NCI-H226 (cell line): ENCODE data around the gene ADGRB2.
"Not testable (repeated sequence)": the region's sequence is repeated elsewhere in the genome, so short reads cannot be mapped to it uniquely, and the experiment has no call there.

ENCODE experiments used
- DNase-seq: peaks from one replicate; pipeline ENCODE4 v3.0.0-alpha.2; 2015

Gene ADGRB2

DNA sequence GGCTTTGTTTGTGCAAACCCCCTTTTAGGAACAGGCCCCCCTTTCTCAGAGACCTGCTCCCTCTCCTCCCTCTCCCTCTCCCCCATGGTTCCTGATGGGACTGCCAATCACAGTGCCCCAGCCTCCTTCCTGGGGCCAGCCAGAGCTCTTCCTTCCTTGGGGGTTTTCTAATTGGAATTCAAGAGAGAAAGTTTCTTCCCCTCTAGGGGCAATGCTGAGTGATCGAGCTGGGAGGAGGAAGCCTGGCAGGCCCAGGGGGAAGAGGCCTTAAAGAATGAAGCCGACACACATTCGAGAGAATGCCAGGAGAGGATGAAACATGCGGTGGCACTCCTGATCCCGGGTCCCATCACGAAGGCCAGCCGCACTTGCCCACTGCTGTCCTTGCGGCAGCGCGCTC is 39.0 kb downstream of the ADGRB2 start:
- DNase-seq = no peak

DNA sequence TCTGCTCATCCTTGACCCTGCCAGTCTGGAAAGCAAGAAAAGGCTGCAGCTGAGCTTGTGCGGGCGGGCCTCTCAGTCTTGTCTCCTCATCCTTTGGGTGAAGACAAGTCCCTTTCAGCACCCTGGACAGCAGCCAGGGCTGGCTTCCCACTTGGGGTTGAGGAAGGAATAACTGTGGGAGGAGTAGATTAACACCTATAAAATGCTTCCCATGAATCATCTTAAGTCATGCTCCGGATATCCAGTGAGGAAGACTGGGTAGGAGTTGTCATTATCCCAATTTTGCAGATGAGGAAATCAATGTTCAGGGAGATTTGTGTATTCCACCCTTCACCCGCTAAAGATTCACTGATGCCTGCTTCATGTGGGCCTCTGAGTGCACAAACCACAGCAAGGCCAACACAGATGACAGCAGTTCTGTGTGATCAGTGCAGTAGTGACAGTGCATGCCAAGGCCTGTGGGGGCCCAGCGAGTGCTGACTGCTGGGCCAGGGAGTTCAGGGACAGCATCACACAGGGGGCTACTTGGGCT is 40.2 kb downstream of the ADGRB2 start:
- DNase-seq = peak; percentile 80

DNA sequence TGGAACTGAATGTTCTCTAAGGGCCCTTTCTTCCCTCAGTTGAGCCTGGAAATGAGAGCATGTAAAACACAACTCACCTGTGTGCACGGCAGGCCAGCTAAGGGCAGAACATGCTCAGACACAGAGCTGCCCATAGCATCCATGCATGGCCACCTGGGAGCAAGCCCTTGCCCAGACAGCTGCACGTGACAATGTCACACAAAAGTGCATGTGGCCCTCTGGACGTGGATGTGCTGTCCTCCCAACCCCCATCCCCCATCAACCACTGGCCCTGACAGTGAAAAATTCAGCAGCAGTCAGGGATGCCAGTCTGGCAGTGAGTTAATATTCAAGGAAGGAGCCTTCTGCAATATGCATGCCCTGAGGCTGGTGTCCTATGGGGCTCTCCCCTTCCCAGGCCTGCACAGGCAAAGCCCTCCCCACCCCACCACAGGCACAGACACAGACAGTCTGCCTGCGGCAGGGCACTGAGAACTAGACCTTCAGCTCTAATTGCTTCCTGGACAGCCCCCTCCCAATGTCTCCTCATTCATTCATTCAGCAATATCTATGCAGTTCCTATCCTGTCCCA is 45.7 kb downstream of the ADGRB2 start:
- no peak for DNase-seq

DNA sequence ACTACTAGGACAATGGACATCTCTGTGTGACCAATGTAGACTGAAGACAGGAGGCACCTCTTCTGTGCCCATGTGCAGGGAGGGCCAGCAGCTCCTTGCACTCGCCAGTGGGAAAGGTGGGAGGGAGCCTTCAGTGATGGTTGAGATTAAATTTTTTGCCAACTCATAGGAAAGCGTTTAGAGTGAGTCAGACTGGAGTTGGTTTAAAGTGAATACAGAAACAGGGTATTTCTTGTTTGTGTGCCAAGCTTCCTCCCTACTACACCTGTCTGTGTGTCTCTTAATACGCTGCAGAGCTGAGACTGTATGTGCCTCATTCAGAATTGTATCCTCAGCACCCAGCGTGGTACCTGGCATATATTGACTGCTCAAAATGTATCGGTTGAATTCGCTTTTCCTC is 46.8 kb downstream of the ADGRB2 start:
- DNase-seq = peak; percentile 86

DNA sequence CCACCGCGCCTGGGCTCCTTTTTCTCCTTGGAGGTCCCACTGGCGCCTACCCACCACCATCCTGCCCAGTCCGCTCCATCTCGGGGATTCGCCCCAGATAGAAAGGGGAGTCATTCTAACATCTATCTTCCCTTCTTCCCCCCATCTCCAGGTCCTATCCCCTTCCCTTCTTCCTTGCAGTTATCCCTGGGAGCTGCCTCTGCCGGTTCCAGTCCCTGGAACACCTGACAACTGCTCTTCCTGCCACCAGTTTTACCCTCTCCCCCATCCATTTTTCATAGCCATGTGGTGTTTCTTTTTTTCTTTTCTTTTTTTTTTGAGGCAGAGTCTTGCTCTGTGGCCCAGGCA is 48.3 kb downstream of the ADGRB2 start:
- no peak for DNase-seq

DNA sequence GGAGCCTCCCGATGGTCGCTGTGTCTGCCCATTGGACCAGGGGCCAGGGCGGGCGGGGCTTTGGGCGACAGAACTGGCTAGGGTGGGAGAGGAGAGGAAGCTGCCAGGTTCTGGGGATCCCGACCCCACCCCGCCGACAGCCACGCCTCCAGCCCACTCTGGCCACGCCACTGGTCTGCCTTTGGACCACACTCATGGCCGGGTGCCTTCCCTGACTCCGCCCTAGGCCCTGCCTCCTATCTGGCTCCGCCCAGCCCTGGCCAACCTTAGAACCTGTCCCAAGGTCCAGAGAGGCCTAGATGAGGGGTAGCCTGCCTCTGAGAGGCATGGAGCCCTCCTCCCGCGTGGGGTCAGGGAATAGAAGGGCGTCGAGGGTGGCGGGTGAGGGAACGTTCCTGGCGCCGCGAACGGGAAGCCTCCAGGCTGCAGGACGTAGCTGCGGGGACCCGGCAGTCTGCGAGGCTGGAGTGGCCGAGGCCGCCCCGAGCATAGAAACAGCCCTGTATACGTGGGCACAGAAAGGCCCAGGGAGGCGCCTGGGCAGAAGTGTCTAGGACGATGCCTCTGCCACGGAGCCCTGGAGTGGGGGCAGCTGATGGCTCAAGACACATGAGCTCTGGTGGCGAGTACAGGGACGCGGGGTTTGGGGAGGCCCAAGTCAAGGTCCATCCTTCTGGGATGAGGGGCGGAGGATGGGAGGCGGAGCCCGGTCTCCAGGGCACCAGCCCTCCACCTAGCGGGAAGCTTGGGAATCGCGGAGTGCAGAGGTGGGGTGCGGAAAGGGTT is 48.9 kb downstream of the ADGRB2 start:
- DNase-seq = peak; percentile 77

DNA sequence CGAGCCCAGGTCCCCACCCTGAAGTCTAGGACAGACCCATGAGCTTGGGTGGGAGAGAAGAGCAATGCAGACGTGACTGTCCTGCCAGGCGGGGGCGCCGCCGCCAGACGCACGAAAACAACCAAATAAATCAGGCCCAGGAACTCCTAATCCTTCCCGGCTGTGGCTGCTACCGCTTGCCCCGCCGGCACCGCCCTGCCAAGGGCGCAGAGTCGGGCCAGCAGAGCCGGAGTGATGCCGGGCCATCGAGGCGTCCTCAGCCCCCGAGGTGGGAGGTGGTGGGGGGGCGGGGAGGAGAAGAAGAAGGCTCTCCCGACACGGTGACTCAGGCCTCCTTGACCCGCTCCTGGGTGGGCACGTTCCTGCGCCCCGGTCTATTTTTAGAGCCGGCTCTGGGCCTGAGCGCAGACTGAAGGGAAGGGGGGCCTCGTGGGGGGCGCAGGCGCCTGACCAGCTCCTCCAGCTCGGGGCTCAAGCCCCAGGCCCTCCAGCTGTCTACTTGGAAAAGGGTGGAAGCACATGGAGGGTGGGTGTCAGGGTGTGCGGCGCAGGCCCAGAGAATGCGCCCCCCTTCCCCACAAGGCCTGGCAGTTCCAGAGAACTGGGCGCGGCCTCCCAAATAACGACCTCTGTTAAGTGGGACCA is 49.6 kb downstream of the ADGRB2 start:
- peak; percentile 73 for DNase-seq

DNA sequence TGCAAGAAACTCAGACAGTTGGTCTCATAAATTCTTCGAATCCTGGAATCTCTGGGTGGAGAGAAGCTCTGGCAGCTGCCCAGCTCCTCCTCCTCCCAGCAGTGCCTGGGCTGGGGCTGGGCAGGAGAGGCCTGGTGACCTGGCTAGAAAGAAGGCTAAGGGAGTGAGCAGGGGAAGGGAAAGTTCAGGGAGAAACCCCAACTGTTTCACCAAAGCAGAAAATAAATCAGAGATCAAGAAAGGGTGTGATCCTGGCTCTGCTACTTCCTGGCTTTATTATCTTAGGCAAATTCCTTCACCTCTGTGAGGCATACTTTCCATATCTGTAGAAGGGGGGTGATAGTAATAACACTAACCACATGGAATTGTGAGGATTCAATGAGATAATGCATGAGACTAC is 51.5 kb downstream of the ADGRB2 start:
- DNase-seq = peak; percentile 98

DNA sequence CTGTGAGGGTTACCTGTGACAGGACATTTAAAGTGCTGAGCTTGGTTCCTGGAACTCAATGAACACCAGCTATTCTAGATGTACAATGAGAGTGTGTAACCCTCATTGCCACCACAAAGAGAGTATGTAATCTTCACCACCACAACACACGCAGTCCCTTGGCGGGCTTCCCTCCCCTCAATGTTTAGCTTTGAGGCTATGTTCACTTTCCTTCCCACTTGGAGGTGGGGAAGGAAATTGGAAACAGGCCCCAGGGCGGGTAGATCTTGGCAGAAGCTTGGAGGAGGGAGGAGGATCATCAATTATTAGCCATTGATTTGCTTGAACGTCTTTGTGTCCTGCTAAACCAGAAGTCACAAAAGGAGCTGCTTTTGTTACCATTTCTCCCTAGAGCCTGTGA is 52.1 kb downstream of the ADGRB2 start:
- DNase-seq = no peak

DNA sequence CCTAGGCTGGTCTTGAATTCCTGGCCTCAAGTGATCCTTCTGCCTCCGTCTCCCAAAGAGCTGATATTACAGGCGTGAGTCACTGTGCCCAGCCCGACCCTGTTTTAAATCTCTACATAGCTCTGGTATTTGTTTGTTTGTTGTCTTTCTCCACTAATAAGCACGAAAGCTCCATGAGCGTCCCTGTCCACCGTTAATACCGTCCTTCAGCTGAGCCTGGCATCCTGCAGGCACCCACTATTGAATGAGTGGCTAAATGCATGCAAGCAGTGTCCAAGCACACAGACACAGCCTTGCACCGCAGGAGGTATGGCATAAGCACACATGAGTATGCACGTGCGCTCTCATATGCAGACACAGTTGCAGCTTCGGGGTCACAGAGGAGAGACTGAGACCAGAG is 55.8 kb downstream of the ADGRB2 start:
- no peak for DNase-seq

DNA sequence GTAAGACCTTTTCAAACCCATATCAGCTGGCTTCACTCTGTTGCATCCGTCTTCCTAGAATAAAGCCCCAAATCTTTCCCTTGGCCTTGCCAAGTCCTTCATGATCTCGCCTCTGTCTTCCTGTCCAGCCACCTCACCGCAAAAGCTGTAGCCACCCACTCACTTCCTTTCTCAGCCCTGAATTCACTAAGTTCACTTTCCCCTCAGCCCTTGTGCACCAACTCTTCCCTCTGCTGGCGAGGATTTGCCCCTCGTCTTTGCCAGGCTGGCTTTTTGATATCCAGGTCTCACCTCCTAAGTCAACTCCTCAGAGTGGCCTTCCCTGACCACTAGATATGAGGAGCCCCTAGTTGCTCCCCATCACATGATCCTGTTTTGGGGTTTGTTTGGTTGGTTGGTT is 56.4 kb downstream of the ADGRB2 start:
- DNase-seq = peak; percentile 61

DNA sequence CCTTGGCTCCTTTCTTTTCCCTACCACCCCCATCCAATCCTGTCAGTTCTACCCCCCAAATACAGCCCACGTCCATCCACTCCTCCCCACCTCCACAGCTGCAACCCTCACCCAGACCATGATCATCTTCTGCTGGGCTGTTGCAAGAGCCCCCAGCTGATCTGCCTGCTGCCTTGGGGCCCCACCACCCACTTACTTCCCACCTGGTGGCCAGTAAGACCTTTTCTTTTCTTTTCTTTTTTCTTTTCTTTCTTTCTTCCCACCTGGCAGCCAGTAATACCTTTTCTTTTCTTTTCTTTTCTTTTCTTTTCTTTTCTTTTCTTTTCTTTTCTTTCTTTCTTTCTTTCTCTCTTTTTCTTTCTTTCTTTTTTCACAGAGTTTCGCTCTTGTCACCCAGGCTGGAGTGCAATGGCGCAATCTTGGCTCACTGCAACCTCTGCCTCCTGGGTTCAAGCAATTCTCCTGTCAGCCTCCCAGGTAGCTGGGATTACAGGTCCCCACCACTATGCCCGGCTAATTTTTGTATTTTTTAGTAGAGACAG is 57.0 kb downstream of the ADGRB2 start:
- DNase-seq = not testable (repeated sequence)

DNA sequence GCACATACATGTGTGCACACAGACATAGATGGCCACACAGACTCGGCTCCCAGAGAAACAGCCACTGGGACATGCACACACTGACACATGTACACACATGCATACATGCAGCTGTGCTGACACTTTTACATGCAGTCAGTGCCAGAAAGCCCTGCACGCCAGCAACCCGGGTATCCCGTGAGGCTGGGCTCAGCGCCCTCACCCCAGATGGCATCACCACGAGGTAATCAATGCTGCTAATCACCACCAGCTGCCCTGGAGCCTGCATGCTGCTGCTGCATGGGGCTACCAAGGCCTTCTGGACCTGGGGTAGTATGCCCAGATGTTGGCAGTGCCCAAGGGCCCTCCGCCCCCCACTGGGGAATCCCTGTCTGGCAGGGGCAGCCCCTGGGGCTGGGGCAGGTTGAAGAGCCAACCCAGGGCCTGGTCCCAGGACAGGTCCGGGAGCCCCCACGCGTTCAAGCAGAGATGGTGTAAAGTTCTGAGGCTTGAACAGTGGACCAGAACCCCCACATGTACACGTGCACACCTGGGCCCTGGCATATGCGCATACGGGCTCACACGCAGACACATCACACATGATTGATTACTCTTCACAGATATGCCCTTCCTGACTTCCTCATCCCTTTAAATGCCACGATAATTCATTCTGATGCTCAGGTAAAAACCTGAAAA is 57.6 kb downstream of the ADGRB2 start:
- DNase-seq = no peak

DNA sequence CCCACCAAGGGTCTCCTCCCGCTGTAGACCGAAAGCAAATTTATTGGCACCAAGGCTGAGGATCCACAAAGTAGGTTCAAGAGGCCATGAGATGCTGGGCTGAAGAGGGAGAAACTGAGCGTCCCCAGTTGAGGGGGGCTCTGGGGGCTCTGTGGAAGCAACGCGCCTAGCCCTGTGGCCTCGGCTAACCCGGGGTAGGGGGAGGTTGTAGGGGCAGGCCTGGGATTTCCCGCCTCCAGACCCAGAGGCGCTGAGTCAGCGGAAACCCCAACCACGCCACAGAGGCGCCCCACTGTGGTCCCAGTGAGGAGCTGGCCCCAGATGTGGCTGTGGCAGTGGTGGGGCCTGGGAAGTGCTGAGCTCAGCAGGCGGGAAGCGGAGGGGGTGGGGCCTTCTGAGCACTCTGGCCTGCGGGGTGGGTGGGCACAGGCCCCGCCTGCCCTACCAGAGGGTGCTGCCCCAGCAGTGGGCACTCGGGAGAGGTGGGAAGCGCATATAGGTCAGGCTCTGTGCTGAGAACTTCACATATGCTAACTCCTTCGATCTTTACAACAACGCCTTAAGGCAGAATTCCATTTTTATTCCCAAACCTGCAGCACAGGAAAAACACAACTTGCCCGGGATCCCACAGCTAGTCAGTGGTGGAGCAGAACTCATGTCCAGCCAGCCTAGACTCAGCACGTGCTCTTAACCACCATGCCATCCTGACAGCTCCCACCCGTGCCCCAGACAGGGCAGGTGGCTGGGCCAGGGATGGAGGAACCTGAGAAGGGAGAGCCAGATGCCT is 58.9 kb downstream of the ADGRB2 start:
- no peak for DNase-seq

DNA sequence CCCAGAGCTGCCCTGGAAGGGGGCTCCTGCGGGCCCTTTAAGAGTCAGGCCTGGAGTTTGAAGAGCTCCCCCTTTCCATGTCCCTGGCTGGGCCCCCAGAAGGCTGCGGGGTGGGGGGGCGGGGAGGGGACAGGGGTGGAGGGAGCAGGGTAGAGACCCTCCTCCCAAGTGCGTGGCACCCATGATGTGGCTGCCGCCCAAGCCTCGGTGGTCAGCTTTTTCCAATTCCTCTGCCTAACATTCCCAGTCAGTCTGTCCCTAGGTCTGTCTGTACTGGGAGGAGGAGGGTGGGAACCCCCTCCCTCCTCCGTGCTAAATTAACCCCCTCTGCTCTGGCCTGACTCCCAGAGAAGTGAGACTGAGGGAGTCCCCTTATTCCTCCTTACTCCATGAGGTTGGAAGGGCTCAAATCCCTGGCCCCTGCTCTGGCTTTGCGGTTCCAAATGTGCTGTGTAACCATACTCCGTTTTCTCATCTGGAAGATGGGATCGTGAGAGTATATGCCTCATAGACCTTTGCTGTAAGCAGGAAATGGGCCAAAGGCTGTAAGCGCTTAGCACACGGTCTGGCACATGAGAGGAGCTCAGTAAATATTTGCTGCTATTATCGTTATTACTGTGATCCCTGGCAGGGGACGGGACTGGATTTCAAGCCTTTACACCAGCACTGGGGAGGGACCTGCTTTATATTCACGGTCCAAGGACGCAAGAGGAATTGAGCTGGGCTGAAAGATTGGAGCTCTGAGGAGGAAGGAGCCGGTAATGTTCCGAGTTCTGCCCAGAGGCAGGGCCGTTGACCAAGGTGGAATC is 59.7 kb downstream of the ADGRB2 start:
- no peak for DNase-seq

DNA sequence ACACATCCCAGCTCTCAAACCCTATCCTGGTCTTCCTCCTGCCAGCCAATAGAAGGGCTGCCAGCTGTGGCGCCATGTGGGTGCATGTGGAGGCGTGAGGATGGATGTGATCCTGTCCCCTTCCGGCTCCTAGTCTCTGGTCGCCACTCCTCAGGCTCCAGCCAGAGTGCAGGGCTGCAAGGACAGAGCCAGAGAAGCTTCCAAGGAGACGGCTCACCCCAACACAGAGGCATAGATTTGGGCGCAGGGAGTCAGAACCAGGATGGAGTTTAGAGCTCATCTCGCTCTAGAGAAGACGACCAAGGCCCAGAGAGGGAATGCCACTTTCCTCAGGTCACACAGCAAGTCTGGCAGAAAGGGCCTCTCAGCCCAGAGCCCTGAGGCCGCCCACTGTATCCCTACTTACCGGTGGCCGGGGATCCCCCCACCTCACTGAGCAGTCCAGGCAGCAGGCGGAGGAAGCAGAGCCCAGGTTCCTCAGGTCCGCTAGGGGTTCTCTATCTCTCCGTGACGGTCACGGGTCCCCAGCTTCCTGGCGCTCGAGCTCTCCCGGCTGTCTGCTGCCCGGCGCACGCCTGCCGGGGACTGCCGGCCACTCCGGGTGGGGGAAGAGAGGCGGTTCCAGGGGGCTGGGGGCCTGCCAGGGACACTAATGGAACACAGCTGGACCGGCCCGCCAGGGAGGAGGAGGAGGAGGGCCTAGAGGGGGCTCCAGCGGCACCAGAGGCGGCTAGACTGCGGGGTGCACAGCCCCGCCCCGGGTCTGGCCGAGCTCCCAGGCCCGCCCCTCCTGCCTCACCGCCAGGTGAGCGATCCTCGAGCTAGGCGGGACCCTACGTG is 60.5 kb downstream of the ADGRB2 start, which contains the start of gene COL16A1:
TSS of gene COL16A1 (minus strand) at position 587 of the 840 bp plus-strand sequence. CDS start 1,824 bp downstream, outside the sequence.
- no peak for DNase-seq

DNA sequence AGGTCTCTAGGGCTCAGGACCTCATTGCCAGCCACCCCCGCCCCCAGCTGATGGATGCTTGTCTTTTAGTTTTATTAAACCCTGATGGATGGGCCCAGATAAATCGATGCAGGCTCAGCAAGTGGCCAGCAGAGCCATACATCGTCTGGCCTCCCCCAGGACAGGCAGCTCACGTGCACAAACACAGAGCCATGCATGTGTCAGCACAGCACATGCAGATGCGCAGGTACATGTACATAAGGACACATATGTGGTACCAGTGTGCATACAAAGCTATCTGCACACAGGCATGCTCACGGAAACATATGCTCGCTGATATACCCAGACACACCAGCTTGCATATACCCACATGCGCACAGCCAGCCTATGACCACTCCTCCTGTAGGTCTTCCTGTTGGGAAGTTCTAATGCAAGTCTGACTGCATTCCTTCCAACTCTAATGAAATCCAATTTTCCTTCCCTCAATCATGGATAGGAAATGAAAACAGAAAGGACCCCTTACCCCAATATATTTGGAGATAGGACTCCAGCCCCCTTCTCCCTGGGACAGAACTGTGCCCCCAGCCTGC is 61.2 kb downstream of the ADGRB2 start:
- DNase-seq = no peak

DNA sequence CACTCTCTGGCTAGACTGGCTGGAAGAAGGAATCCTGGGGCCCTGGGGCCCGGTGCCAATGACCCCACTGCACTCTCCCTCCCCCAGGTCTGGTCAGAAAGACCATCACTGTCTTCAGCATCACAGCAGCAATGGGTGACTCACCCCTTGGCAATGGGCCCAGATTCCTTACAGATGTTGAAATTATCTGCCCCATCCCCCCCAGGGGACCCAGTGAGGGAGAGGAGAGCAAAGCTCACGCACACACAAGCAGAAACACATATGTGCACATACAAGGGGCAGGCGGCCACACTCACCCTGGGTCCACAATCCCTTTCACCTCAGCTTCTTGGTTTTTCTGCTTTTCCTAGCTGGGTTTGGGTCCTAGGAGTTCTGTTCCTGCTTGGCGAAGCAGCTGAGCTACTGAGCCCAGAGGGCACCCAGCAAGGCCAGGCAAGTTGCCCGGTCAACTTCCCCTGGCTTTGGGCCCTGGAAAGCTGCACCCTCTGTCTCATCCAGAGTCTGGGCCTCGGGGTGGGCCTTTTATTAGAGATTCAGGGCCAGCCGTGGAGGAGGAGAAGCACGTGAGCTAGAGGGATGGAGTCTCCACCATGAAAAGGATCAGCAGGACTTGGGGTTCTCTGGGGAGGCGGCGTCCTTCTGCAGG is 62.9 kb downstream of the ADGRB2 start:
- DNase-seq = peak; percentile 91

DNA sequence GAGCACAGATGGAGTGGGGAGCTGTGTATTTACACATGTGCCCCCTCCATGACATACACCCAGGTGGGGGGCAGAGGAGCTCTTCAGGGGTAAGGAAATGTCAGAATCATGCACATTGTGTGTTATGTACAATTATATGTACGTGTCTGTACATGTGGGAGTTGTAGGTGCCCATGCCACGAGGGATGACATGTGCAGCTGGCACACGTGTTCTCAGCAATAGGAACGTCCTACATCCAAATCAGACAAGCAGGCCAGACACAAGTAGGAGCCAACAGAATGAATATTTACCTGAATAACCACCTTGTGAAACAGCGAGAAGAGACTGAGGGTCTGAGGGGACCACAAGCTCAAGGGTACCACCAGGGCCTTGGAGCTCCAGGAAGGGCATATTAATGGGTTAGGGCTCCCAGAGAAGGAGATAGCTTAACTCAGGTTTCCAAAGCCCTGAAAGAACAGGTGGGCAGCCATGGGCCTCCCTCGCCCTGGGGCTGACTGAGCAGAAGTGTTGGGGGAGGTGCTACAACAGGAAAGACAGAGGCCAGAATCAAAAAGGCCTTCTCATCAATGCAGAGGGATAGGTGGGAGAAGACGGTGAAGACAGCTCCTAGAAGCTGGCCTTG is 63.6 kb downstream of the ADGRB2 start:
- DNase-seq = no peak
